ENCODE results near the gene FAM200A. TPM values are rescaled to one million over a fixed set of nuclear protein-coding genes. Genes with fewer than 3 reads are reported as not detected.
A peak's percentile ranks its signal among the peaks of the same experiment; 100 is the strongest.
"Not testable (repeated sequence)": the region's sequence is repeated elsewhere in the genome, so short reads cannot be mapped to it uniquely, and the experiment has no call there.

Gene FAM200A
- 4.8 and 5.4 TPM in 2 replicates for total RNA-seq

DNA sequence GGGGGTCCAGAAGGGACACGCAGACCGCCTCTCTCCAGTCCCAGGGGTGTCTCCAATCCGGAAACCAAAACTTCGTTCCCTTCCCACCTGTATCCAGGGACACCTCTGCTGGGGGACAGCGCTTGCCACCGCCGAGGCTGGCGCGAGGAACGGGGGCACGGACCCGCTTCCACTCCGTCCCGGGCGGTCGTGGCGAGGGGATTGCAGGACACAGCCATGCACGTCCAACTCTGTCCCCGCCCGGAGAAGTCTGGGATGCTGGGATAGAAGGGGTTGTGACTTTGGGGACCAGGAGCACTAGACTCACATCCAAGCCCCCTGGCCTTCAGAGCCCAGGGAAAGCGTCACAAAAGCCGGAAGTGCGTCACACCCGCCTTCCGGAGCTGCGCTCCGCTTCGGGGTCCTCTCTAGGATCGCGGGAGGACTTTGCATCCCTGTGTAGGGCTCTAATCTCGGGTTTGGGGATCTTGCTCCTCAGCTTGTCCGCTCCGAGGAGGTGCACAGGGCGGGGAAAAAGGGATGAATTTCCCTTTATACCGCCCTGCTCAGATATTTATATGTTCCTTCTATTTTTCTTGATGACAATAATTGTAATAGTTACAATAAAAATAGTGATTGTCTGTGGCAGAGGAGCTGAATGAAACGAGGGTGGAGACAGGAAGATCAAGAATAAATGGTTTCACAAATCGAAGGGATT is at the start of gene FAM200A:
Gene FAM200A (minus strand): TSS at position 348 of the 697 bp plus-strand sequence. CDS start 3,707 bp downstream, outside the sequence.
- DNase-seq (ENCODE audit: low read depth, low spot score) = peak; percentile 69

DNA sequence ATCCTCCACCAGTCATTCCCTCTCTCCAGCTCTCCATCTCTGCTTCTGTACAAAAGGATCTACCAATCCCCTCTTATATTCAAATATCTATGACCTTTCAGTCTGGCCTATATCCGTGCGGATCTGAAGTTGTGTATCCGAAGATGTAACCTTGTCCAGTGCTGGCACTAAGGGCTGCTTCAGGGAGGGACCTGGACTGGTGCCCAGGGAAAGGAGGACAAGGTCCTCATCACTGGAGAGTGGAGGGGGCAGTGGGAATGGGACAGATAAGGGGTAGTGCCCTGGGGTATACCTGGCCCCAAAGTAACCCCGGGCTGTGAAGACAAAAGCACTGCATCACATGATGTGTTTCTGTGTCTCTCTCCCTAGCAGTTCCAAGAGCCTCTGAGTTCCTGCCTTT is 47.9 kb upstream of the FAM200A start:
- DNase-seq (ENCODE audit: low read depth, low spot score) = no peak

GRCh38 chr7:99597762-99598501 is 46.0 kb upstream of the FAM200A start, which contains the start of gene TMEM225B:
Gene TMEM225B (plus strand): TSS chr7:99598267. CDS start chr7:99604389, 6,122 bp downstream.
- no peak for DNase-seq (ENCODE audit: low read depth, low spot score)

GRCh38 chr7:99596408-99596955 is 44.6 kb upstream of the FAM200A start:
- DNase-seq (ENCODE audit: low read depth, low spot score) = no peak

DNA sequence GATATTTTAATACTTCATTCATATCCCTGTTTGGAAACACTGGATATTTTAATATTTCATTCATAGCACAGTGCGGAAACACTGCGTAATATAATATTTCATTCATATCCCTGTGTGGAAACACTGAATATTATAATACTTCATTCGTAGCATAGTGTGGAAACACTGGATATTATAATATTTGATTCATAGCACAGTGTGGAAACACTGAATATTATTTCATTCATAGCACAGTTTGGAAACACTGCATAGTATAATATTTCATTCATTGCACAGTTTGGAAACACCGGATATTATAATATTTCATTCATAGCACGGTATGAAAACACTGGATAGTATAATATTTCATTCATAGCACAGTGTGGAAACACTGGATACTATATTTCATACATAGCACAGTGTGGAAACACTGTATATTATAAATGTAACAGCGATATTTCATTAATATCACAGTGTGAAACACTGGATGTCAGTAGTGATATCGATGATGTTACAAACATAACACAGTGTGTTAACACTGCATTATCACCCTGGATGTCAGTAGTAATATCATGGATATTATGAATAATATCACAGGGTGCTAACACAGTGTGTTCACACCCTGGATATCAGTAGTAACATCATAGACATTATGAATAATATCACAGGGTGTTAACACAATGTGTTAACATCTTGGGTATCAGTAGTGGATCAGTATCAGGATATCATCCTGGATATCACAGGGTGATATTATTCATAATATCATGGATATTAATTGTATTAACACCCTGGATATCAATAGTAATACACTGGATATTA is 43.2 kb upstream of the FAM200A start:
- no peak for DNase-seq (ENCODE audit: low read depth, low spot score)

- DNase-seq (ENCODE audit: low read depth, low spot score) = no peak
Observed at GRCh38 chr7:99588868-99589267, 37.0 kb upstream of the FAM200A start.

DNA sequence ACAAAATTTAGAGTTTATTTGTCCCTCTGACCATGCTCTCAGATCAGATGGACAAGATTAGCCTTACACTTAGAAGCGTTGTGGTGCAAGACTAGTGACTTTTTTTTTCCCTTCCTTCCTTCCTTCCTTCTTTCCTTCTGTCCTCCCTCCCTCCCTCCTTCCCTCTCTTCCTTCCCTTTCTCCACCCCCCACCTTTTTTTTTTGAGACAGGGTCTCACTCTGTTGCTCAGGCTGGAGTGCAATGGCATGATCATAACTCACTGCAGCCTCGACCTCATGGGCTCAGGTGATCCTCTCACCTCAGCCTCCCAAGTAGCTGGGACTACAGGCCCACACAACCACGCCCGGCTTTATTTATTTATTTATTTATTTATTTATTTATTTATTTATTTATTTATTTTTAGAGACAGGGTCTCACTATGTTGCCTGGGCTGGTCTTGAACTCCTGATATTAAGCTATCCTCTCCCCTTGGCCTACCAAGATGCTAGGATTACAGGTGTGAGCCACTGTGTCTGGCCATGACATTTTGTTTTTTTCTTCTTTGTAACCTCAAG is 28.9 kb upstream of the FAM200A start:
- not testable (repeated sequence) for DNase-seq (ENCODE audit: low read depth, low spot score)

DNA sequence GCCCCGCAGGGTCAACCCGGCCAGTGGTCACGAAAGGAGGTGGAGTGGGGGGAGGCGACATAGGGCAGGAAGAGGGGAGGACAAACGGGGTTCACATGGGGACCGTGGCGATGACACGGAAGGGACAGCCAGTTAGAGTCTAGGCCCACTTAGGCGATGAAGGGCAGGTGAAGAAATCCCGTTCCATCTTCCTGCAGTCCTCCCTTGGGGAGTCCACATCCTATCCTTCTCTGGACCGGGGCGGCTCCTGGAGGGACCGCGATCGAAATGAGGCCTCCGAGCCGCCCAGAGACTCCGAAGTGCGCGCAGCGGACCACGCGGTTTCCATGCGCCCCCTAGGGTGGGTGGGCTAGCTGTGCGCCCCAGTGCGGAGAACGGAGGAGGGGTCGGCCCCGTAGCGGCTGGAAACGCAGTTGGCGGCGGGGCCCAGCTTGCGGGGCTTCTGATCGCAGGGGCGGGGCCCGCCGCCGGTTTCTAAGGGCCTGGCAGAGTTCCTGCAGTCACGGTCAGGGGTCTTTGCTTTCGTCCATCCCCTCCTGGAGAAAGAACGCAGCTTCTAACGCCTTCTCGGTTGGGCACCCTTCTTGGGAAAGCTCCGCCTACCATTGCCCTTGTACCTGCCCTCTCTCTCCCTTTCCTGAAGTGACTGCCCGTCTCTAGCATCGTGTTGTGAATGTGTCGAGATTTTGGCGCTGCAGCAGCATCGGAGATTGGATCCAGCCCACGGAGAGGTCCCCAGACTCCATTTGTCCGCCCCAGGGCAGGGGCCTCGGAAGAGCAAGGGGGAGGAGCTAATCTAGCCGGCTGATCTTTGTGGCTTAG is 28.3 kb upstream of the FAM200A start:
- DNase-seq (ENCODE audit: low read depth, low spot score) = no peak

- no peak for DNase-seq (ENCODE audit: low read depth, low spot score)
Observed at GRCh38 chr7:99579281-99579955, 27.5 kb upstream of the FAM200A start.

DNA sequence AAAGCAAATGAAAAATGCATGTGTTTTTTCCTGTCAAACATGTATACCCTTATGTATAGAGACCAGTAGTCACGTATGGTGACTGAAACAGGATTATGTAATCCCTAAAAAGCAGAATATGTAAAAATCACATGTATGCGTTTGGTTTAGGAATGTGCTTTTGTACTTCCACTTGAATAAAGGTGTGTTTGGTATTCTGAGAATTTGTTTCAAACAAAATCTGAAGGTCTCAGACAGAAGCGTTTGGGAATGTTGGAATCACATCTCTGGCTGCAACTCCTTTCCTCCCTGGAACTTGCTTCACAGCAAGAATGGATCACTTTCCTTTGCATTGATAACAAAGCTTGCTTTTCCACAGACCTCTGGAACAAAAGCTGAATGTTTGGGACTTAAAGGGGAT is 24.3 kb upstream of the FAM200A start:
- no peak for DNase-seq (ENCODE audit: low read depth, low spot score)

GRCh38 chr7:99573257-99573656 is 21.3 kb upstream of the FAM200A start:
- DNase-seq (ENCODE audit: low read depth, low spot score) = no peak

- no peak for DNase-seq (ENCODE audit: low read depth, low spot score)
Observed at GRCh38 chr7:99571768-99572167, 19.9 kb upstream of the FAM200A start.

GRCh38 chr7:99568770-99569169 is 16.9 kb upstream of the FAM200A start:
- DNase-seq (ENCODE audit: low read depth, low spot score) = not testable (repeated sequence)

DNA sequence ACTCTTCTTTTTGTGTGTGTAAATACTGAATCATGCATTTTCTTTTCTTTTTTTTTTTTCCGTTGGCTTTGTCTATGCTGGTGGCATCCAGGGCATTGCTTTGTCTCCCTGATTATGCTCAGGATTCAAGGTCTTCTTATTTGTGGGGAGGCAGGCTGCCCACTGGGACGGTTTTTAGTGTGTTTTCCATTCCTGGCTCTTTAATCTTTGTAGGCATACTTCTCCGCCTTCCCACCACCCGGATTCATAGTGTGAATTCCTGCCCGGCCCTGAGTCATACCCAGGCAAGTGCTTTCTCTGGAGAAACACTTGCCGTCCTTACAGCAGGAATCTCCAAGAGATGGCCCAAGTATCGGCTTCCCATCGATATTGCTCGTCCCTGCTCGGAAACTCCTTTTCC is 11.7 kb upstream of the FAM200A start:
- no peak for DNase-seq (ENCODE audit: low read depth, low spot score)

- peak; percentile 48 for DNase-seq (ENCODE audit: low read depth, low spot score)
Observed at GRCh38 chr7:99562832-99563231, 10.9 kb upstream of the FAM200A start.

- DNase-seq (ENCODE audit: low read depth, low spot score) = no peak
Observed at GRCh38 chr7:99562114-99562784, 10.3 kb upstream of the FAM200A start.

DNA sequence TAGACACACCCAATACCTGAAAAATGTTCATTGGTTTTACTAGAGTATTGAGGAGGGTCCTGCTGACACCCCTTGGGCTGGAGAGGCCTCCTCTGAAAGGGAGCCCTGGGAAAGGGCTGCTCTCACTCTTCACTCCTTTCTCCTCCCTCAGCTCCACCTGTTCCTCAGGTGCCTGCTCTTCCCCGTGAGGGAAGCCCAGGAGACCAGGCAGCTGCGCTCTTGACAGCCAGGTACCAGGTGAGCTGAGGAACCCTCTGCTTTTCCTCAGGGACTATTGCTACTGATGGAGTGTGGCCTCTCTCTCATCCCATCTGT is 9.8 kb upstream of the FAM200A start:
- DNase-seq (ENCODE audit: low read depth, low spot score) = no peak

DNA sequence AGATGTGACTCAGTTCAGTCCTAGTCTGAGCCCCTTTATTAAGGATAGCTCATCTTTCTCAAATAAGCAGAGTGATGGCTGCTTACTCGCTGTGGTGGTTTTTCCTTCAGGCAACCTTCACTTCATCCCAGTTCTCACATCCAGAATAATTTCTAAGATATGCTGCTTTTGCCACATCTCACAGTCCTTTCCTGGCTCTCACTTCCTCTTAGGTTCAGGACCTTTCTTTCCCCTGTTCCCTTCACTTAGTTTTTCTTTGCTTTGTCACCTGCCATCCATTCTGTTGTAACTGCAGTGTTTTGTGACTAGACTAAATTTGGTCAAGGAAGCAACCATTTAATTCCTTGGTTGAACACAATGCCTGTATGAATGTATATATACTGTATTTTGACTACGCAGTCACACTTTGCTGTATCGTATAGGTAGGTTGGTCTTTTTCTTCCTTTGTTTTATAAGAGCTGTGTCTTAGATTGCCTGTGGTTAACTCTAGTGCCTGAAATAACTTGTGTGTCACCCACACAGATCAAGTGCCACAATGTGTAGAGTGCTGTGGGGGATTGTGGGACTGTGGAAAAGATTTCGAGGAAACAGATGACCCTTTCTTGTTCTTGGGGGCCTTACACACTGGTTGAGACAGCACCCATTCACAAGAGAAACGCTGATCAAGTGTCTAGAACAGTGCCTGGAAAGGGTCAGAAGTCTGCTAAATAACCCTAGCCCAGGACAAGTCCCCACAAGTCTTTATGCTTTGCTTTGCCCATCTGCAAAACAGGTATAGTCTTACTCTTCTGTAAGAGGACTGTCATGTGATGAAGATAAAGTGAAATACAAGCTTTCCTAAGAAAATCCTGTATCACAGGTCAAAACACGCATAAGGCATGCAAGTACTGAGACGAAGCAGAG is 9.2 kb upstream of the FAM200A start:
- DNase-seq (ENCODE audit: low read depth, low spot score) = no peak

Measured in pulmonary artery endothelial cell (primary cell).